GM12878 (cell line): ENCODE measurements around the gene PCP2. TPM values are rescaled to one million over a fixed set of nuclear protein-coding genes. Genes with fewer than 3 reads are reported as not detected.
A peak's percentile ranks its signal among the peaks of the same experiment; 100 is the strongest.

Experiments
- BRCA1 ChIP-seq: IDR thresholded peaks from 2 replicates; pipeline ENCODE4 v1.6.1; 2011; ENCODE audit warnings: low read depth, low read length, improper control_type of control experiment
- CBX3 ChIP-seq: fragments of 200-600 bp; sonication (generic); IDR thresholded peaks from 2 replicates; pipeline ENCODE4 v1.6.1; 2016; ENCODE audit warnings: low read depth, borderline replicate concordance
- CREM ChIP-seq: IDR thresholded peaks from 2 replicates; pipeline ENCODE4 v1.6.1; 2014; ENCODE audit warnings: antibody characterized with exemption, low read depth
- DPF2 ChIP-seq: fragments of 450-650 bp; IDR thresholded peaks from 2 replicates; pipeline ENCODE4 v1.6.1; 2017; ENCODE audit warnings: mild to moderate bottlenecking
- GABPA ChIP-seq: IDR thresholded peaks from 2 replicates; pipeline ENCODE4 v1.6.1; 2014; ENCODE audit warnings: antibody characterized with exemption, low read depth, mild to moderate bottlenecking, inconsistent platforms
- GATAD2B ChIP-seq: fragments of 450-650 bp; conservative IDR thresholded peaks from 2 replicates; pipeline ENCODE4 v1.6.1; 2017; ENCODE audit warnings: low read depth, mild to moderate bottlenecking, moderate library complexity
- HDAC2 ChIP-seq: fragments of 200-600 bp; sonication (generic); IDR thresholded peaks from 2 replicates; pipeline ENCODE4 v1.6.1; 2017
- JUND ChIP-seq: IDR thresholded peaks from 2 replicates; pipeline ENCODE4 v1.6.1; 2012; ENCODE audit warnings: low read depth, mild to moderate bottlenecking, low read length, improper control_type of control experiment, moderate library complexity
- KLF5 ChIP-seq: fragments of 450-650 bp; IDR thresholded peaks from 2 replicates; pipeline ENCODE4 v1.6.1; 2014; ENCODE audit warnings: mild to moderate bottlenecking; ENCODE audit not compliant: partially characterized antibody
- NFYB ChIP-seq: IDR thresholded peaks from 2 replicates; pipeline ENCODE4 v1.6.1; 2011; ENCODE audit warnings: low read depth, mild to moderate bottlenecking, low read length, improper control_type of control experiment, moderate library complexity; ENCODE audit not compliant: insufficient read depth
- POLR2AphosphoS2 ChIP-seq: IDR thresholded peaks from 2 replicates; pipeline ENCODE4 v1.6.1; 2011; ENCODE audit warnings: low read depth, mild to moderate bottlenecking, low read length, improper control_type of control experiment, moderate library complexity
- POLR2AphosphoS5 ChIP-seq: IDR thresholded peaks from 2 replicates; pipeline ENCODE4 v1.6.1; 2011; ENCODE audit warnings: mild to moderate bottlenecking, low read length, inconsistent platforms
- REST ChIP-seq: IDR thresholded peaks from 2 replicates; pipeline ENCODE4 v1.6.1; 2012; ENCODE audit warnings: mild to moderate bottlenecking, low read depth, low read length
- RUNX3 ChIP-seq: IDR thresholded peaks from 2 replicates; pipeline ENCODE4 v1.6.1; 2012; ENCODE audit warnings: low read length, inconsistent platforms
- SREBF1 ChIP-seq: IDR thresholded peaks from 2 replicates; pipeline ENCODE4 v1.6.1; 2012; ENCODE audit warnings: mild to moderate bottlenecking, low read length
- SRF ChIP-seq, 2 experiments: IDR thresholded peaks; 2 replicates each; pipeline ENCODE4 v1.6.1; 2011; ENCODE audit warnings: low read depth in 2 of 2, low read length in 2 of 2, mild to moderate bottlenecking in 1 of 2, moderate library complexity in 1 of 2
- USF1 ChIP-seq: IDR thresholded peaks from 2 replicates; pipeline ENCODE4 v1.6.1; 2011; ENCODE audit warnings: borderline replicate concordance, low read depth, mild to moderate bottlenecking, moderate library complexity, mixed read lengths, low read length; ENCODE audit not compliant: insufficient read depth; ENCODE audit errors: extremely low read length
- polyA plus RNA-seq, 11 experiments: library from polyadenylated mRNA; depleted of rRNA in 4 of 11; unstranded in 6 of 11; stranded (reverse) in 5 of 11; fragments of >200 nt; fragmentation: Nextera tagmentation in 4 of 11; fragmentation: Illumina TruSeq in 1 of 11; extraction: Ambion mirVana in 4 of 11; extraction: Trizol in 1 of 11; gene quantifications; 1 replicate in 1 of 11; 2 replicates in 10 of 11; pipeline versions ENCODE4 v1.2.1 to v1.2.3, GENCODE V29; 2011 to 2016; ENCODE audit warnings: inconsistent platforms in 2 of 11, missing spikeins in 2 of 11, low read depth in 1 of 11
- total RNA-seq, 4 experiments: library from RNA; depleted of rRNA in 3 of 4; stranded (reverse); fragments of >200 nt in 3 of 4; fragmentation: Illumina TruSeq in 1 of 4; extraction: Trizol in 1 of 4; gene quantifications; 2 replicates each; pipeline versions ENCODE4 v1.2.1 to v1.2.3, GENCODE V29; 2013 to 2021
- TF ChIP-seq, protein P1 (sequence below): IDR thresholded peaks from 2 replicates; pipeline ENCODE4 v1.6.1; 2011; ENCODE audit warnings: mild to moderate bottlenecking, low read depth, low read length, moderate library complexity; ENCODE audit not compliant: insufficient replicate concordance
- TF ChIP-seq, protein P2 (sequence below): IDR thresholded peaks from 2 replicates; pipeline ENCODE4 v1.6.1; 2012; ENCODE audit warnings: low read depth, low read length, improper control_type of control experiment
- TF ChIP-seq, protein P3 (sequence below): fragments of 450-650 bp; IDR thresholded peaks from 2 replicates; pipeline ENCODE4 v1.6.1; 2016; ENCODE audit warnings: mild to moderate bottlenecking

Gene PCP2
- total and polyA plus RNA-seq, 10 of the 15 experiments (the other 5 are each of a cell fraction or from before 2014, with no cell fraction given): 0.10 to 0.62 (median 0.31) TPM; not detected in 5

DNA sequence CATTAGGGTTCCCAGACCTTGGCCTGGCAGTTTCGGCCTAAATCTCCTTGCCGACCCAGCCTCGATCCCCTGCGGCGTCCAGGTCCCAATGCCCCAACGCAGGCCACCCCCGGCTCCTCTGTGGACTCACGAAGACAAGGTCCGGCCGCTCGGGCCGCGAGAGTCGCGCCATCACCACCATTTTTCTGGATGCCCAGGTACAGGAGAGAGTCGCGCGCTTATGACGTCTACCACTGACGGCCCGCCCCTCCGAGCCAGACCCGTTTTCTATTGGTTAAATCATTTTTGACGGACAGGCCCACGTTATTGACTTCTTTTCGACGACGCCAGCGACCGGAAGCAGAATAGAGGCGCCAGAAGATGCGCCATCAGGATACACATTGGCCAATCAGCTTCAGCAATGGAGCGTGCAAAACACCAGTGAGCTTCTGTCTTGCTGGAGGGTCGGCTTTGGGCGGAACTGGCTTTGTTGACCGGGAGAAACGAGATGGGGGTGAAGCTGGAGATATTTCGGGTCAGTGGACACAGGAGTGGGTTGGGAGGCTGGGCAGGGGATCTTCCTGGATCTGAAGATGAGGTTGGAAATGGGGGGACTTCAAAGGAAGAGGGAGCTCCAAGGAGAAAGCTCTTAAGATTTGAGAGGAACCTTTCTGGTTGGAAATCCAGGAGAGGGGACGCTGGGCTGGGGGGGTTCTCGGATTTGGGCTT lies 4.0 kb downstream of the PCP2 start, which contains the start of the genes PET100 and XAB2 (continued):
- TF ChIP-seq, protein P1, sequence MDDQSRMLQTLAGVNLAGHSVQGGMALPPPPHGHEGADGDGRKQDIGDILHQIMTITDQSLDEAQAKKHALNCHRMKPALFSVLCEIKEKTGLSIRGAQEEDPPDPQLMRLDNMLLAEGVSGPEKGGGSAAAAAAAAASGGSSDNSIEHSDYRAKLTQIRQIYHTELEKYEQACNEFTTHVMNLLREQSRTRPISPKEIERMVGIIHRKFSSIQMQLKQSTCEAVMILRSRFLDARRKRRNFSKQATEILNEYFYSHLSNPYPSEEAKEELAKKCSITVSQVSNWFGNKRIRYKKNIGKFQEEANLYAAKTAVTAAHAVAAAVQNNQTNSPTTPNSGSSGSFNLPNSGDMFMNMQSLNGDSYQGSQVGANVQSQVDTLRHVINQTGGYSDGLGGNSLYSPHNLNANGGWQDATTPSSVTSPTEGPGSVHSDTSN: peak; percentile 99
- TF ChIP-seq POLR2AphosphoS5 (peak; percentile 82), CBX3 (no peak), CREM (peak; percentile 99), GABPA (peak; percentile 93), USF1 (no peak), GATAD2B (0 out of 2 replicates have a peak, but pooled peaks have one; percentile 52), DPF2 (peak; percentile 98), KLF5 (peak; percentile 88), SRF (IDR thresholded peaks at IDR 0.05; ENCODE audit: low read depth in 2 of 2, low read length in 2 of 2) (peak in 1 of 2 experiments; percentile 31; a peak in 1 of 4 replicates), POLR2AphosphoS2 (no peak; the same call in 1 of the 2 replicates), JUND (no peak), NFYB (peak; percentile 85), RUNX3 (peak; percentile 16; the same call in 1 of the 2 replicates), SREBF1 (no peak; the same call in 1 of the 2 replicates), BRCA1 (0 out of 2 replicates have a peak, but pooled peaks have one; percentile 17), REST (peak; percentile 26; the same call in 1 of the 2 replicates), HDAC2 (peak; percentile 91)
- TF ChIP-seq, protein P2, sequence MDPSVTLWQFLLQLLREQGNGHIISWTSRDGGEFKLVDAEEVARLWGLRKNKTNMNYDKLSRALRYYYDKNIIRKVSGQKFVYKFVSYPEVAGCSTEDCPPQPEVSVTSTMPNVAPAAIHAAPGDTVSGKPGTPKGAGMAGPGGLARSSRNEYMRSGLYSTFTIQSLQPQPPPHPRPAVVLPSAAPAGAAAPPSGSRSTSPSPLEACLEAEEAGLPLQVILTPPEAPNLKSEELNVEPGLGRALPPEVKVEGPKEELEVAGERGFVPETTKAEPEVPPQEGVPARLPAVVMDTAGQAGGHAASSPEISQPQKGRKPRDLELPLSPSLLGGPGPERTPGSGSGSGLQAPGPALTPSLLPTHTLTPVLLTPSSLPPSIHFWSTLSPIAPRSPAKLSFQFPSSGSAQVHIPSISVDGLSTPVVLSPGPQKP: peak; percentile 93
- TF ChIP-seq, protein P3, sequence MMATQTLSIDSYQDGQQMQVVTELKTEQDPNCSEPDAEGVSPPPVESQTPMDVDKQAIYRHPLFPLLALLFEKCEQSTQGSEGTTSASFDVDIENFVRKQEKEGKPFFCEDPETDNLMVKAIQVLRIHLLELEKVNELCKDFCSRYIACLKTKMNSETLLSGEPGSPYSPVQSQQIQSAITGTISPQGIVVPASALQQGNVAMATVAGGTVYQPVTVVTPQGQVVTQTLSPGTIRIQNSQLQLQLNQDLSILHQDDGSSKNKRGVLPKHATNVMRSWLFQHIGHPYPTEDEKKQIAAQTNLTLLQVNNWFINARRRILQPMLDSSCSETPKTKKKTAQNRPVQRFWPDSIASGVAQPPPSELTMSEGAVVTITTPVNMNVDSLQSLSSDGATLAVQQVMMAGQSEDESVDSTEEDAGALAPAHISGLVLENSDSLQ: peak; percentile 100
